K562 (cell line): Measurements from ENCODE around the gene ADCY6. TPM values are rescaled to one million over a fixed set of nuclear protein-coding genes. Genes with fewer than 3 reads are reported as not detected.

Experiments
- ATAC-seq: fragments of 200-7000 bp; cut with Tn5 transposase; 3 replicates; pipeline ENCODE4 v1.9.1; 2020; ENCODE audit warnings: moderate library complexity
- BruUV-seq: library from RNA; stranded (reverse); fragments of 400-500 nt; replicated peaks from 2 replicates; lab custom pipeline; 2021; lab: Mats Ljungman, UMichigan
- CTCF ChIA-PET: fragments of 300-600 bp; formaldehyde crosslinking; extraction: SDS; loops from one replicate; lab custom pipeline; 2021; ENCODE audit warnings: low intra/inter-chr PET ratio; lab: Yijun Ruan, JAX
- POLR2A ChIA-PET: fragments of 300-600, 350-650 bp; sonication (Branson Sonifier 250); formaldehyde crosslinking; extraction: SDS; loops from one replicate; lab custom pipeline; 2021; ENCODE audit warnings: antibody characterized with exemption, inconsistent platforms; lab: Yijun Ruan, JAX
- DNase-seq, 4 experiments: peaks; one replicate each; pipeline versions ENCODE4 v3.0.0 to v3.0.0-alpha.2; 2011 to 2018; ENCODE audit warnings: low spot score in 3 of 4, mixed read lengths in 3 of 4; ENCODE audit errors: extremely low read depth in 1 of 4
- FAIRE-seq: peaks from 2 replicates; lab custom pipeline; 2011; peaks lifted over from hg19 to GRCh38; lab: Jason Lieb, UNC
- H2AFZ ChIP-seq: 2 replicates; pipeline ENCODE4 v1.6.0; 2011; ENCODE audit warnings: low read depth, low read length, control low read depth, inconsistent platforms
- H3K27ac ChIP-seq: fragments of 200-600 bp; 3 replicates; pipeline ENCODE4 v1.8.0; 2011; ENCODE audit warnings: low read depth, mild to moderate bottlenecking, control low read depth, inconsistent platforms, low read length, moderate library complexity, mixed read lengths; ENCODE audit errors: extremely low read depth
- H3K27me3 ChIP-seq, 2 experiments: fragments of 300-600 bp in 1 of 2; 2 replicates in 1 of 2; 3 replicates in 1 of 2; pipeline versions ENCODE4 v1.6.0 to v1.8.0; 2011; ENCODE audit warnings: inconsistent platforms in 2 of 2, low read length in 2 of 2, mild to moderate bottlenecking in 1 of 2, mixed read lengths in 1 of 2, moderate library complexity in 1 of 2; ENCODE audit not compliant: control insufficient read depth in 2 of 2, insufficient read depth in 2 of 2
- H3K36me3 ChIP-seq: fragments of 300-600 bp; 3 replicates; pipeline ENCODE4 v1.8.0; 2011; ENCODE audit warnings: mild to moderate bottlenecking, low read length, inconsistent platforms; ENCODE audit not compliant: control insufficient read depth, insufficient read depth
- H3K4me1 ChIP-seq, 2 experiments: fragments of 200-600 bp in 1 of 2; replicated peaks in 1 of 2; 2 replicates in 1 of 2; 3 replicates in 1 of 2; pipeline versions ENCODE4 v1.5.1 to v1.8.0; 2011; ENCODE audit warnings: inconsistent platforms in 2 of 2, low read length in 2 of 2, mild to moderate bottlenecking in 1 of 2, mixed read lengths in 1 of 2, moderate library complexity in 1 of 2; ENCODE audit not compliant: control insufficient read depth in 2 of 2, insufficient read depth in 2 of 2
- H3K4me2 ChIP-seq: 2 replicates; pipeline ENCODE4 v1.6.1; 2011; ENCODE audit warnings: low read length, control low read depth, inconsistent platforms, mixed read lengths; ENCODE audit not compliant: insufficient read depth
- H3K4me3 ChIP-seq: fragments of 200-600 bp; sonication (generic), shearing (Covaris generic); 2 replicates; pipeline ENCODE4 v1.5.1; 2016; ENCODE audit warnings: control low read depth, inconsistent platforms
- H3K79me2 ChIP-seq: fragments of 200-600 bp; 3 replicates; pipeline ENCODE4 v1.8.0; 2011; ENCODE audit warnings: low read length, inconsistent platforms; ENCODE audit not compliant: control insufficient read depth, insufficient read depth
- H3K9ac ChIP-seq, 2 experiments: 2 replicates each; pipeline versions ENCODE4 v1.6.0 to v1.6.1; 2011; ENCODE audit warnings: low read depth in 2 of 2, low read length in 2 of 2, control low read depth in 1 of 2, inconsistent platforms in 1 of 2, mild to moderate bottlenecking in 1 of 2, mixed read lengths in 1 of 2; ENCODE audit not compliant: insufficient read depth in 1 of 2
- H3K9me1 ChIP-seq: one replicate; pipeline ENCODE4 v1.6.0; 2011; ENCODE audit warnings: inconsistent platforms, mild to moderate bottlenecking, low read length, moderate library complexity; ENCODE audit not compliant: control insufficient read depth, insufficient read depth
- H3K9me3 ChIP-seq: replicated peaks from 2 replicates; pipeline ENCODE4 v1.5.1; 2011; ENCODE audit warnings: low read depth, low read length, inconsistent platforms; ENCODE audit not compliant: control insufficient read depth, insufficient read depth
- H4K20me1 ChIP-seq: replicated peaks from 2 replicates; pipeline ENCODE4 v1.6.1; 2011; ENCODE audit warnings: low read length, inconsistent platforms, mixed read lengths; ENCODE audit not compliant: control insufficient read depth, insufficient read depth
- BMI1 ChIP-seq: fragments of 150-350 bp; IDR thresholded peaks from 2 replicates; pipeline ENCODE4 v1.6.1; 2014; ENCODE audit warnings: low read length
- FOXJ2 ChIP-seq: fragments of 200-800 bp; sonication (Bioruptor generic); IDR thresholded peaks from 2 replicates; pipeline ENCODE4 v1.6.1; 2016; ENCODE audit warnings: missing genetic modification characterization, missing compliant biosample characterization
- HDAC6 ChIP-seq: IDR thresholded peaks from 2 replicates; pipeline ENCODE4 v1.6.1; 2012; ENCODE audit warnings: low read depth, mild to moderate bottlenecking, control low read depth, inconsistent platforms, low read length, moderate library complexity
- NFE2L1 ChIP-seq: fragments of 450-650 bp; IDR thresholded peaks from 2 replicates; pipeline ENCODE4 v1.6.1; 2016; ENCODE audit warnings: missing genetic modification characterization, low read depth, mild to moderate bottlenecking, missing compliant biosample characterization, moderate library complexity, borderline replicate concordance
- NR4A1 ChIP-seq, 2 experiments: fragments of 250-450 bp in 1 of 2; fragments of 450-650 bp in 1 of 2; sonication (Bioruptor Pico) in 1 of 2; IDR thresholded peaks; 2 replicates each; pipeline versions ENCODE4 v1.4.0 to v1.6.1; 2016 to 2020; ENCODE audit warnings: mild to moderate bottlenecking in 2 of 2, missing compliant biosample characterization in 1 of 2, missing genetic modification characterization in 1 of 2, moderate library complexity in 1 of 2
- PCBP1 ChIP-seq: fragments of 200-400 bp; formaldehyde crosslinking; IDR thresholded peaks from 2 replicates; pipeline ENCODE4 v1.6.1; 2018; ENCODE audit warnings: mild to moderate bottlenecking, low read depth, low read length; ENCODE audit not compliant: poor library complexity, severe bottlenecking
- TEAD2 ChIP-seq: fragments of 450-650 bp; IDR thresholded peaks from 2 replicates; pipeline ENCODE4 v1.6.1; 2016; ENCODE audit warnings: missing genetic modification characterization, control low read depth, missing compliant biosample characterization
- XRCC5 ChIP-seq: fragments of 200-400 bp; formaldehyde crosslinking; IDR thresholded peaks from 2 replicates; pipeline ENCODE4 v1.6.1; 2017; ENCODE audit warnings: low read depth, mild to moderate bottlenecking, low read length
- ZBTB1 ChIP-seq: sonication (generic); formaldehyde crosslinking; IDR thresholded peaks from 2 replicates; pipeline ENCODE4 v1.8.1; 2023; ENCODE audit warnings: missing genetic modification reagents, low read depth, mild to moderate bottlenecking, borderline replicate concordance
- ZFP36 ChIP-seq: fragments of 150-350 bp; IDR thresholded peaks from 2 replicates; pipeline ENCODE4 v1.6.1; 2018; ENCODE audit warnings: low read length, low read depth; ENCODE audit not compliant: partially characterized antibody
- WGBS: fragments of 100-300 bp; shearing (Covaris generic); methylation state at CpG from one replicate; pipeline ENCODE4 v1.1.6; 2016; ENCODE audit warnings: low coverage, mixed read lengths; ENCODE audit not compliant: insufficient coverage; ENCODE audit errors: missing lambda C conversion rate; 5-methylcytosine and 5-hydroxymethylcytosine counted together
- in situ Hi-C: fragments of 300-500 bp; cut with MboI; formaldehyde crosslinking; loops from 4 replicates; pipeline ENCODE4 v1.15.0; 2018; ENCODE audit warnings: inconsistent platforms, mixed read lengths
- intact Hi-C: fragments of 100-400 bp; cut with micrococcal nuclease; formaldehyde crosslinking; loops from 2 replicates; pipeline ENCODE4 v1.14.2; 2022
- polyA plus RNA-seq, 8 experiments: library from polyadenylated mRNA; depleted of rRNA in 4 of 8; stranded (reverse) in 5 of 8; unstranded in 3 of 8; fragments of >200 nt; fragmentation: Nextera tagmentation in 2 of 8; fragmentation: Illumina TruSeq in 1 of 8; extraction: Ambion mirVana in 2 of 8; extraction: Trizol in 1 of 8; gene quantifications; 2 replicates each; pipeline versions ENCODE4 v1.2.1 to v1.2.3, GENCODE V29; 2011 to 2014; ENCODE audit warnings: inconsistent platforms in 1 of 8, missing spikeins in 1 of 8
- total RNA-seq, 7 experiments: library from RNA; depleted of rRNA in 6 of 7; stranded (reverse); fragments of >200 nt in 6 of 7; fragmentation: Illumina TruSeq in 2 of 7; extraction: Trizol in 2 of 7; gene quantifications; 2 replicates each; pipeline versions ENCODE4 v1.2.1 to v1.2.3, GENCODE V29; 2011 to 2021; ENCODE audit warnings: low replicate concordance in 1 of 7
- TF ChIP-seq, protein P1 (sequence below): fragments of 250-450 bp; sonication (Bioruptor Pico); IDR thresholded peaks from 2 replicates; pipeline ENCODE4 v1.9.0; 2021; ENCODE audit warnings: mild to moderate bottlenecking, inconsistent platforms
- TF ChIP-seq, protein P2 (sequence below): fragments of 450-650 bp; IDR thresholded peaks from 2 replicates; pipeline ENCODE4 v1.6.1; 2016; ENCODE audit warnings: missing biosample characterization, missing genetic modification characterization

ADCY6 gene
- total and polyA plus RNA-seq, 9 of the 15 experiments (the other 6 are each of a cell fraction or from before 2014, with no cell fraction given) = 0.01 to 1.0 (median 0.53) TPM

DNA sequence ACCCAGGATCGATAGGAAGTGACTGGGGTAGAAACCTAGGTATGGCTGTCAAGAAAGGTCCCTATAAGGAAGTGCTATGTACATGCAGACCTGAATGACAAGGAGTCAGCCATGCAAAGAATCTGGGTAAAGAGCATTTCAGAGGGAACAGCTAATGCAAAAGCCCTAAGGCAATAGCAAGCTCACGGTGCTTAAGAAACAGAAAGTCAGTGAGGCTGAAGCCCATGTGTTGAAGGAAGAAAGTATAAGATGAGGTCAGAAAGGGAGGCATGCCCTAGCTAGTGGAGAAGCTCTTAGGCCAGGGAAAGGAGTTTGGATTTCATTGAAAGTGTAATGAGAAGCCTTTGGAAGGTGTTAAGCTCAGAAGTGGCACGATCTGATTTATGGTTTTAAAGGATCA is 6.0 kb upstream of the ADCY6 start:
- Histone ChIP-seq H3K79me2 (no peaks in the 10 kb centered on the region), H4K20me1 (0 out of 2 replicates have a peak, but pooled peaks cover 1% of the 10 kb centered on the region), H3K27me3 (peaks cover 0 to 10% of the 10 kb centered on the region in 2 experiments; a peak in 3 of 5 replicates), H3K36me3 (no peaks in the 10 kb centered on the region), H3K9me3 (no peaks in the 10 kb centered on the region), H3K27ac (no peak overlapping the region), H3K4me2 (no peak overlapping the region), H3K9ac (no peak overlapping the region), H2AFZ (no peak overlapping the region), H3K9me1 (no peaks in the 10 kb centered on the region), H3K4me3 (no peak overlapping the region), H3K4me1 (peaks cover 0 to 2% of the 10 kb centered on the region in 2 experiments; a peak in 1 of 5 replicates)
- in situ Hi-C loops (loop anchor here (5.0 to 25.0 kb wide), 2 partner anchors 43 to 258 kb away; partner anchors contain the start of gene OR8S1), intact Hi-C loops (loop anchor here (1.0 kb wide), 2 partner anchors 177 to 253 kb away; no protein-coding TSS in a partner anchor)
- no TSS peak for BruUV-seq
- TF ChIP-seq TEAD2 (tag) (no peak), ZFP36 (no peak), BMI1 (no peak), ZBTB1 (CRISPR knock-in tag) (no peak), NR4A1 (CRISPR knock-in tag; IDR thresholded peaks at IDR 0.05) (no peak), NR4A1 (tag; IDR thresholded peaks at IDR 0.05) (no peak), NFE2L1 (tag) (no peak), FOXJ2 (tag) (no peak), HDAC6 (no peak), XRCC5 (no peak), PCBP1 (no peak)
- TF ChIP-seq, protein P1, sequence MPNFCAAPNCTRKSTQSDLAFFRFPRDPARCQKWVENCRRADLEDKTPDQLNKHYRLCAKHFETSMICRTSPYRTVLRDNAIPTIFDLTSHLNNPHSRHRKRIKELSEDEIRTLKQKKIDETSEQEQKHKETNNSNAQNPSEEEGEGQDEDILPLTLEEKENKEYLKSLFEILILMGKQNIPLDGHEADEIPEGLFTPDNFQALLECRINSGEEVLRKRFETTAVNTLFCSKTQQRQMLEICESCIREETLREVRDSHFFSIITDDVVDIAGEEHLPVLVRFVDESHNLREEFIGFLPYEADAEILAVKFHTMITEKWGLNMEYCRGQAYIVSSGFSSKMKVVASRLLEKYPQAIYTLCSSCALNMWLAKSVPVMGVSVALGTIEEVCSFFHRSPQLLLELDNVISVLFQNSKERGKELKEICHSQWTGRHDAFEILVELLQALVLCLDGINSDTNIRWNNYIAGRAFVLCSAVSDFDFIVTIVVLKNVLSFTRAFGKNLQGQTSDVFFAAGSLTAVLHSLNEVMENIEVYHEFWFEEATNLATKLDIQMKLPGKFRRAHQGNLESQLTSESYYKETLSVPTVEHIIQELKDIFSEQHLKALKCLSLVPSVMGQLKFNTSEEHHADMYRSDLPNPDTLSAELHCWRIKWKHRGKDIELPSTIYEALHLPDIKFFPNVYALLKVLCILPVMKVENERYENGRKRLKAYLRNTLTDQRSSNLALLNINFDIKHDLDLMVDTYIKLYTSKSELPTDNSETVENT (CRISPR knock-in tag) = no peak
- TF ChIP-seq, protein P2, sequence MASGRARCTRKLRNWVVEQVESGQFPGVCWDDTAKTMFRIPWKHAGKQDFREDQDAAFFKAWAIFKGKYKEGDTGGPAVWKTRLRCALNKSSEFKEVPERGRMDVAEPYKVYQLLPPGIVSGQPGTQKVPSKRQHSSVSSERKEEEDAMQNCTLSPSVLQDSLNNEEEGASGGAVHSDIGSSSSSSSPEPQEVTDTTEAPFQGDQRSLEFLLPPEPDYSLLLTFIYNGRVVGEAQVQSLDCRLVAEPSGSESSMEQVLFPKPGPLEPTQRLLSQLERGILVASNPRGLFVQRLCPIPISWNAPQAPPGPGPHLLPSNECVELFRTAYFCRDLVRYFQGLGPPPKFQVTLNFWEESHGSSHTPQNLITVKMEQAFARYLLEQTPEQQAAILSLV (tag) = no peak
- POLR2A ChIA-PET = interaction anchor here (0.6 to 1.1 kb wide), 2 partner anchors 27 to 251 kb away, joined by 3 to 4 read pairs; no protein-coding TSS in a partner anchor
- 0% methylated on average over 3 of the region's 3 CpGs for WGBS
- CTCF ChIA-PET = interaction anchor here (2.3 to 2.4 kb wide), 2 partner anchors 42 to 253 kb away, joined by 18 to 40 read pairs; no protein-coding TSS in a partner anchor
- no peak for DNase-seq
- ATAC-seq = no peak
- FAIRE-seq = no peak
